ENCODE results near the gene KDM4B. TPM values are rescaled to one million over a fixed set of nuclear protein-coding genes. Genes with fewer than 3 reads are reported as not detected.

KDM4B gene
- total and polyA plus RNA-seq, 4 donors, result 17.1 to 49.5 (median 24.7) TPM

DNA sequence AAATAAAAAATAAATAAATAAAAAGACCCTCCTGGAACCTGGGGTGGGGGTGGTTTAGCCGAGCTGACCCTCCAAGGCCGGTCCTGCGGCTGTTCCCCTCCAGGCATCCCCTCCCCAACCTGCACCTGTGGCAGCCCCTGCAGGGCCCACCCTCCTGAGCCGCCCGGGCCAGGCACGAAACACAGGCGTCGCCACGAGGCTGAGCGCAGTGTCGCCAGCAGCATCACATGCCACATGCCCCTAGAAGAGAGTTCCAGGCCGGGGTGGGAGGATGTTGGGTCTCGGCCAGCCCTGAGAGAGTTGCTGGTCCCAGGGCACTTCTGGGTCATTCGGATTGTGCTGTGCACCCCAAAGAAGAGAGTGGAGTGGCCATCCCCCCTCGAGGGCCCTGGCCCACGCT is 82.0 kb downstream of the KDM4B start:
- TF ChIP-seq, protein P1, sequence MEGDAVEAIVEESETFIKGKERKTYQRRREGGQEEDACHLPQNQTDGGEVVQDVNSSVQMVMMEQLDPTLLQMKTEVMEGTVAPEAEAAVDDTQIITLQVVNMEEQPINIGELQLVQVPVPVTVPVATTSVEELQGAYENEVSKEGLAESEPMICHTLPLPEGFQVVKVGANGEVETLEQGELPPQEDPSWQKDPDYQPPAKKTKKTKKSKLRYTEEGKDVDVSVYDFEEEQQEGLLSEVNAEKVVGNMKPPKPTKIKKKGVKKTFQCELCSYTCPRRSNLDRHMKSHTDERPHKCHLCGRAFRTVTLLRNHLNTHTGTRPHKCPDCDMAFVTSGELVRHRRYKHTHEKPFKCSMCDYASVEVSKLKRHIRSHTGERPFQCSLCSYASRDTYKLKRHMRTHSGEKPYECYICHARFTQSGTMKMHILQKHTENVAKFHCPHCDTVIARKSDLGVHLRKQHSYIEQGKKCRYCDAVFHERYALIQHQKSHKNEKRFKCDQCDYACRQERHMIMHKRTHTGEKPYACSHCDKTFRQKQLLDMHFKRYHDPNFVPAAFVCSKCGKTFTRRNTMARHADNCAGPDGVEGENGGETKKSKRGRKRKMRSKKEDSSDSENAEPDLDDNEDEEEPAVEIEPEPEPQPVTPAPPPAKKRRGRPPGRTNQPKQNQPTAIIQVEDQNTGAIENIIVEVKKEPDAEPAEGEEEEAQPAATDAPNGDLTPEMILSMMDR (IDR thresholded peaks at IDR 0.05; ENCODE audit: control extremely low read depth, extremely low read depth), result no peak
- no peaks in the 10 kb centered on the region for H3K27me3 ChIP-seq (ENCODE audit: control insufficient read depth in 3 of 3, insufficient read depth in 3 of 3, low read length in 2 of 3)
- peaks cover 0 to 45% (median 8%) of the 10 kb centered on the region in 4 donors for H3K36me3 ChIP-seq (ENCODE audit: control insufficient read depth in 4 of 4, insufficient read depth in 4 of 4, low read length in 4 of 4)
- peaks cover 0 to 13% (median 5%) of the 10 kb centered on the region in 5 donors for H3K4me1 ChIP-seq (ENCODE audit: control insufficient read depth in 5 of 5, insufficient read depth in 5 of 5, low read length in 5 of 5)
- H3K4me3 ChIP-seq, result no peak overlapping the region
- ATAC-seq (ENCODE audit: insufficient read depth, low FRiP score), result no peak
- no peaks in the 10 kb centered on the region for H3K9me3 ChIP-seq (ENCODE audit: control insufficient read depth in 4 of 4, insufficient read depth in 3 of 4, low read length in 3 of 4)
- no peak overlapping the region for H3K9ac ChIP-seq (ENCODE audit: insufficient read depth in 1 of 2, low read length in 2 of 2)
- H3K27ac ChIP-seq (ENCODE audit: low read depth in 1 of 2, low read length in 1 of 2), result no peak overlapping the region
- 96 to 97% methylated on average over 16 of the region's 16 CpGs for WGBS, 2 donors
- no peak for DNase-seq

DNA sequence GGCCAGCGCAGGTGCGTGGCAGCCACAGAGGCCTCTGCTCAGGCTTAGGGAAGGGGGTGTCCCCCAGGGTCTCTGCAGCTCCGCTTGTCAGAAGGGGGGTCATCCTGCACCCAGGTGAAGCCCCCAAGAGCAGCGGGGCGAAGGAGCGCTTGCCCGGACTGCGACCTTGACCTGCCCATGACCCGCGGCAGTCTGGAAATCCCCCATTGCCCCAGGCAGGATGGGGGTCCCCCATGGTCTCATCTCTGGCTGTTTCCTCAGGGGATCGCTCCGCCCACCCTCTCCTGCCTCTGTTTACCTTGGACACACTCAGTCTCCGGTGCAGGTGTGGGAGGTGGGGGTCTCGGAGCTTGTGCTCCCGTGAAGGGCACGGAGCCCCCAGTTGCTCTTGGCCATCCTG is 82.7 kb downstream of the KDM4B start:
- Histone ChIP-seq H3K4me3 (no peak overlapping the region), H3K9ac (ENCODE audit: insufficient read depth in 1 of 2, low read length in 2 of 2) (no peak overlapping the region), H3K27ac (ENCODE audit: low read depth in 1 of 2, low read length in 1 of 2) (no peak overlapping the region), H3K36me3 (ENCODE audit: control insufficient read depth in 4 of 4, insufficient read depth in 4 of 4, low read length in 4 of 4) (peaks cover 0 to 43% (median 9%) of the 10 kb centered on the region in 4 donors), H3K4me1 (ENCODE audit: control insufficient read depth in 5 of 5, insufficient read depth in 5 of 5, low read length in 5 of 5) (peaks cover 0 to 13% (median 5%) of the 10 kb centered on the region in 5 donors), H3K9me3 (ENCODE audit: control insufficient read depth in 4 of 4, insufficient read depth in 3 of 4, low read length in 3 of 4) (no peaks in the 10 kb centered on the region), H3K27me3 (ENCODE audit: control insufficient read depth in 3 of 3, insufficient read depth in 3 of 3, low read length in 2 of 3) (no peaks in the 10 kb centered on the region)
- TF ChIP-seq, protein P1 (IDR thresholded peaks at IDR 0.05; ENCODE audit: control extremely low read depth, extremely low read depth), result no peak
- 94 to 96% methylated on average over 16 of the region's 16 CpGs for WGBS, 2 donors
- no peak for DNase-seq
- ATAC-seq (ENCODE audit: insufficient read depth, low FRiP score), result no peak

DNA sequence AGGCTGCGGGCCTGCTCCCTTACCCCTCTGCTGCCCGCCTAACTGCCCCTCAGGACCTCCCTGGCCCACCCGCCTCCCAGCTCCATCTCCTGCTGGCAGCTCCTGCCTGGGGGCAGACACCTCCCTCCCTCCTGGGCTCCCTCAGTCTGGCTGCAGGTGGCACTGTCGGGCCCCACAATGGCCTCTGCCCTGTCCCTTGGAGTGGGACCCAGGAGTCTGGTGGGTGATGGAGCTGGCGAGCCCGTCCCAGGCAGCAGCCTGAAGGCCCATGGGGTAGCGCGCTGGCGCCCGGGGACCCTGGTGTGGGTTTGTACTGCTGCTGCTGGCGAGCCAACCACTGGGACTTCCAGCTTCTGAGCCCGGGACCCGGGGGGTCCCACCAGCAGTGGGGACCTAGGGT is 83.6 kb downstream of the KDM4B start:
- no peak overlapping the region for H3K9ac ChIP-seq (ENCODE audit: insufficient read depth in 1 of 2, low read length in 2 of 2)
- no peaks in the 10 kb centered on the region for H3K27me3 ChIP-seq (ENCODE audit: control insufficient read depth in 3 of 3, insufficient read depth in 3 of 3, low read length in 2 of 3)
- DNase-seq (no peak), ATAC-seq (ENCODE audit: insufficient read depth, low FRiP score) (no peak)
- H3K4me1 ChIP-seq (ENCODE audit: control insufficient read depth in 5 of 5, insufficient read depth in 5 of 5, low read length in 5 of 5), result peaks cover 0 to 11% (median 5%) of the 10 kb centered on the region in 5 donors
- 95 to 97% methylated on average over 11 to 13 of the region's 13 CpGs for WGBS, 2 donors
- no peaks in the 10 kb centered on the region for H3K9me3 ChIP-seq (ENCODE audit: control insufficient read depth in 4 of 4, insufficient read depth in 3 of 4, low read length in 3 of 4)
- H3K36me3 ChIP-seq (ENCODE audit: control insufficient read depth in 4 of 4, insufficient read depth in 4 of 4, low read length in 4 of 4), result peaks cover 0 to 39% (median 12%) of the 10 kb centered on the region in 4 donors
- TF ChIP-seq, protein P1 (IDR thresholded peaks at IDR 0.05; ENCODE audit: control extremely low read depth, extremely low read depth), result no peak
- H3K4me3 ChIP-seq, result no peak overlapping the region
- no peak overlapping the region for H3K27ac ChIP-seq (ENCODE audit: low read depth in 1 of 2, low read length in 1 of 2)

DNA sequence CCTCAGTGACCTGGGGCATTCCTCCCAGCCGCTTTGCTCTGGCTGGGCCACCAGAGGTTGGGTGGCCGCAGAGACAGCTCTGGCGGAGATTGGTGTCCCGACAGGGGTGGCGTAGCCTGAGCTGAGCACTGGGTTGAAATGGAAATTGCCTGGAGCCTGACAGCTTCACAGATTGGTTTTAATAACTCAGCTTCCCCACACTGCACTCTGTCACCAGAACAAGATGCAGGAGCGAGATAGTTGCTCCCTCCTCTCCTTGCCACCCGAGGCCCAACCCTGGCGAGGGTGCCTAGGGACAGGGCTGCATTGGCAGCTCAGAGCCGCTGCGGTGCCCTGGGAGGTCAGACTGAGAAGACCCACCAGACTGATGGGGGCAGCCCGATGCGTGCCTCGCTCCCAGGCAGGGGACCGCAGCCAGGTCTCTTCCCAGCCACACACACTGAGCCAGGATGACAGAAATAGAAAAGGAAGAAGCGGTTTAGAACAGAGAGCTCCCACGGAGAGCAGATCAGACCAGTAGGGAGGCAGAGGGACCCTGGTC is 84.1 kb downstream of the KDM4B start:
- no peaks in the 10 kb centered on the region for H3K9me3 ChIP-seq (ENCODE audit: control insufficient read depth in 4 of 4, insufficient read depth in 3 of 4, low read length in 3 of 4)
- no peak overlapping the region for H3K4me3 ChIP-seq
- DNase-seq (no peak), ATAC-seq (ENCODE audit: insufficient read depth, low FRiP score) (no peak)
- H3K27me3 ChIP-seq (ENCODE audit: control insufficient read depth in 3 of 3, insufficient read depth in 3 of 3, low read length in 2 of 3), result no peaks in the 10 kb centered on the region
- peaks cover 0 to 37% (median 9%) of the 10 kb centered on the region in 4 donors for H3K36me3 ChIP-seq (ENCODE audit: control insufficient read depth in 4 of 4, insufficient read depth in 4 of 4, low read length in 4 of 4)
- TF ChIP-seq, protein P1 (IDR thresholded peaks at IDR 0.05; ENCODE audit: control extremely low read depth, extremely low read depth), result no peak
- no peak overlapping the region for H3K27ac ChIP-seq (ENCODE audit: low read depth in 1 of 2, low read length in 1 of 2)
- peaks cover 0 to 10% (median 5%) of the 10 kb centered on the region in 5 donors for H3K4me1 ChIP-seq (ENCODE audit: control insufficient read depth in 5 of 5, insufficient read depth in 5 of 5, low read length in 5 of 5)
- H3K9ac ChIP-seq (ENCODE audit: insufficient read depth in 1 of 2, low read length in 2 of 2), result no peak overlapping the region
- WGBS, 2 donors, result 97% methylated on average over 16 of the region's 16 CpGs
